Measurements from ENCODE around the gene THEM4.

THEM4 gene

GRCh38 chr1:151934048-151934493, 24.8 kb upstream of the THEM4 start:
- FAIRE-seq (no peak), DNase-seq (ENCODE audit: insufficient read length, low spot score) (no peak)
- peak; percentile 95 for TF ChIP-seq CTCF (IDR thresholded peaks at IDR 0.05; ENCODE audit: insufficient read depth, missing control alignments)

GRCh38 chr1:151924691-151925587, 15.6 kb upstream of the THEM4 start:
- TF ChIP-seq CTCF (IDR thresholded peaks at IDR 0.05; ENCODE audit: insufficient read depth, missing control alignments), result no peak
- FAIRE-seq, result no peak
- DNase-seq (ENCODE audit: insufficient read length, low spot score), result no peak

GRCh38 chr1:151923422-151923821, 14.1 kb upstream of the THEM4 start:
- FAIRE-seq (no peak), DNase-seq (ENCODE audit: insufficient read length, low spot score) (no peak)
- no peak for TF ChIP-seq CTCF (IDR thresholded peaks at IDR 0.05; ENCODE audit: insufficient read depth, missing control alignments)

- no peak for TF ChIP-seq CTCF (IDR thresholded peaks at IDR 0.05; ENCODE audit: insufficient read depth, missing control alignments)
- no peak for FAIRE-seq
- no peak for DNase-seq (ENCODE audit: insufficient read length, low spot score)
Measured at GRCh38 chr1:151920149-151920548, 10.8 kb upstream of the THEM4 start.

GRCh38 chr1:151918819-151919610, 9.7 kb upstream of the THEM4 start:
- TF ChIP-seq CTCF (IDR thresholded peaks at IDR 0.05; ENCODE audit: insufficient read depth, missing control alignments), result no peak
- FAIRE-seq, result no peak
- no peak for DNase-seq (ENCODE audit: insufficient read length, low spot score)

- DNase-seq (ENCODE audit: insufficient read length, low spot score), result no peak
- FAIRE-seq, result no peak
- no peak for TF ChIP-seq CTCF (IDR thresholded peaks at IDR 0.05; ENCODE audit: insufficient read depth, missing control alignments)
Measured at GRCh38 chr1:151918156-151918555, 8.8 kb upstream of the THEM4 start.

Measured in D721Med (cell line).